Suprapubic skin (tissue), 4 donors: ENCODE data around the gene TCEA2.

Source experiments
- CTCF ChIP-seq, 2 donors: fragments of 200-600 bp in 1 of 2; fragments of 450-650 bp in 1 of 2; sonication (generic) in 1 of 2; IDR thresholded peaks; one replicate each; pipeline ENCODE4 v1.5.1; 2016 to 2019; ENCODE audit warnings: antibody characterized with exemption in 2 of 2, mild to moderate bottlenecking in 1 of 2, moderate library complexity in 1 of 2
- EP300 ChIP-seq: sonication (generic); formaldehyde crosslinking; IDR thresholded peaks from one replicate; pipeline ENCODE4 v1.6.1; 2017; ENCODE audit warnings: antibody characterized with exemption
- POLR2A ChIP-seq, 2 donors: fragments of 450-650 bp; IDR thresholded peaks; one replicate each; pipeline ENCODE4 v1.6.1; 2017; ENCODE audit warnings: antibody characterized with exemption in 2 of 2, mild to moderate bottlenecking in 2 of 2, moderate library complexity in 2 of 2
- POLR2AphosphoS5 ChIP-seq, 3 donors: sonication (generic); formaldehyde crosslinking; IDR thresholded peaks; one replicate each; pipeline ENCODE4 v1.6.1; 2017; ENCODE audit warnings: antibody characterized with exemption in 3 of 3

GRCh38 chr20:64110411-64111068 is 47.5 kb downstream of the TCEA2 start:
- TF ChIP-seq EP300 (no peak), POLR2A (IDR thresholded peaks at IDR 0.05) (no peak), CTCF (IDR thresholded peaks at IDR 0.05) (no peak), POLR2AphosphoS5 (IDR thresholded peaks at IDR 0.05) (no peak)
